ENCODE measurements around the gene ETNK2.

ETNK2 gene

DNA sequence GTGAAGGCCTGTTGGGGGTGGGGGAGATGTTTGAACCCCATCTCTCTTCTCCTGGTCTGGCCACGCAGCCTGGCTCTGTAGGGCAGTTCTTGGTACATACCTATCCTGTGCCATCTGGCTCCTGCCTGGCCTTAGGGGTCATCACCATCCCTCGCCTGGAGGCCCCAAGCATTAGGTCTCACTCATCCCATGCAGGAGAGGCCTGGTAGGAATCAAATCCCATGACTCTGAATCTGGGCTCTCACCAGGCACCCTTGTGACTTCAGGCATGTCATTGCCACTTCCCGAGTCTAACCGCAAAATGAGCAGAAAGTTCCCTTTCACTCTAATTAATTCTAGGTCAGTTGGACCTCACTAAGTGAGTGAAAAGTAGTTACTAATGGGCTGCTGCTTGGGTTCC lies 37.2 kb downstream of the ETNK2 start:
- Histone ChIP-seq H3K9me3 (replicated peaks; ENCODE audit: low read length) (no peaks in the 10 kb centered on the region), H3K36me3 (ENCODE audit: insufficient read depth, low read length) (peaks cover 10% of the 10 kb centered on the region), H3K27me3 (ENCODE audit: control insufficient read depth, insufficient read depth, low read length) (no peaks in the 10 kb centered on the region), H3K4me2 (ENCODE audit: low read length) (no peak overlapping the region), H3K4me1 (ENCODE audit: control insufficient read depth, insufficient read depth, low read length) (peaks cover 16% of the 10 kb centered on the region), H3K4me3 (ENCODE audit: low read length) (no peak overlapping the region), H3K9ac (ENCODE audit: low read depth, low read length) (no peak overlapping the region)

DNA sequence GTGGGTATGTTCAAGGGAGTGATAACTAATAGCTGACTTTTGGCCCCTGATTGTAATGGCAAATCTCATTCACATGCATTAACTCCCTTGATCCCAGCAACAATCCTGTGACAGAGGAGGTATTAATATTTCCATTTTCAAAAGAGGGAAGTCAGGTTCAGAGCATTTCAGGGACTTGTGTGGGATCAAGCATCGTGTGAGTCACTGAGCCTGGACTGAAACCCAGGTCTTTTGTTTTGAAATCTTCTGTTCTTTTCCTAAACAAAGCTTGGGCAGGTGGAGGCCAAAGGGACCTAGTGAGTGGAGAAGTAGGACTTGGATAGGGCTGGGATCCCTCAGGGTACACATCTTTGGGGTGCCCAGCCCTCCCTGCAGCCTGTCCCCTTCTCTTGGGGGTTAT lies 37.9 kb downstream of the ETNK2 start:
- Histone ChIP-seq H3K4me2 (ENCODE audit: low read length) (no peak overlapping the region), H3K9me3 (replicated peaks; ENCODE audit: low read length) (no peaks in the 10 kb centered on the region), H3K27me3 (ENCODE audit: control insufficient read depth, insufficient read depth, low read length) (no peaks in the 10 kb centered on the region), H3K9ac (ENCODE audit: low read depth, low read length) (no peak overlapping the region), H3K36me3 (ENCODE audit: insufficient read depth, low read length) (peaks cover 10% of the 10 kb centered on the region), H3K4me1 (ENCODE audit: control insufficient read depth, insufficient read depth, low read length) (peaks cover 16% of the 10 kb centered on the region), H3K4me3 (ENCODE audit: low read length) (no peak overlapping the region)

DNA sequence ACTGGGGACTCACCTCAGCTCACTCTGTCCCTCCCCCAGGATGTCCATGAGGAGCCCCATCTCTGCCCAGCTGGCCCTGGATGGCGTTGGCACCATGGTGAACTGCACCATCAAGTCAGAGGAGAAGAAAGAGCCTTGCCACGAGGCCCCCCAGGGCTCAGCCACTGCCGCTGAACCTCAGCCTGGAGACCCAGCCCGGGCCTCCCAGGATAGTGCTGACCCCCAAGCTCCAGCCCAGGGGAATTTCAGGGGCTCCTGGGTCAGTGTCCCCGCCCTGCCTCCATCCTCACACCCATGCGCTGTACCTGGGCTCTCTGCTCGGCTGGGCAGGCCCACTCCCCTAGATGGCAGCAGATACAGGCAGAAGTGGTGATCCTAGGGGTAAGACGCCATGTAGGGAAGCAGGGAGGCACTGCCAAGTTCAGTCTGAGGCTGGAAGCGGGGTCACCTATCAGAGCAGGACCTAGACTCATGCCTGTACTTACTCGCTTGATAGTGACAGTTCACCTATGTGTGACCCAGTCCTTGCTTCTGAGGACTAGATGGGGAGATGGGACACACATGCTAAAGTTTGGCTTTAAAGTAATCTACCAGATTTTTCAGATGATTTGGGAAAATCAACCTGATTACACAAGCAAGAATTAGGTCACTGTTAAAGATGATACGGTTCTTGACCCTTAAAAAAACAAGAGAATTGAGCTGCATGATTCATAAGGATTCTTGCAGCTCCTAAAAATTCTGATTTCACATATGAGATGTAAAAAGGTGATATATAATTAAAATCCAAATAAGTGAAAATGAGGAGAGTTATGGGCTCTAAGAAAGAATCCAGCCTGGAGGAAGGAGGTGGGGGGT lies 38.7 kb downstream of the ETNK2 start:
- H3K9ac ChIP-seq (ENCODE audit: low read depth, low read length) = no peak overlapping the region
- no peak overlapping the region for H3K4me3 ChIP-seq (ENCODE audit: low read length)
- H3K4me1 ChIP-seq (ENCODE audit: control insufficient read depth, insufficient read depth, low read length) = peaks cover 16% of the 10 kb centered on the region
- peaks cover 10% of the 10 kb centered on the region for H3K36me3 ChIP-seq (ENCODE audit: insufficient read depth, low read length)
- no peaks in the 10 kb centered on the region for H3K9me3 ChIP-seq (replicated peaks; ENCODE audit: low read length)
- H3K27me3 ChIP-seq (ENCODE audit: control insufficient read depth, insufficient read depth, low read length) = no peaks in the 10 kb centered on the region
- H3K4me2 ChIP-seq (ENCODE audit: low read length) = no peak overlapping the region

DNA sequence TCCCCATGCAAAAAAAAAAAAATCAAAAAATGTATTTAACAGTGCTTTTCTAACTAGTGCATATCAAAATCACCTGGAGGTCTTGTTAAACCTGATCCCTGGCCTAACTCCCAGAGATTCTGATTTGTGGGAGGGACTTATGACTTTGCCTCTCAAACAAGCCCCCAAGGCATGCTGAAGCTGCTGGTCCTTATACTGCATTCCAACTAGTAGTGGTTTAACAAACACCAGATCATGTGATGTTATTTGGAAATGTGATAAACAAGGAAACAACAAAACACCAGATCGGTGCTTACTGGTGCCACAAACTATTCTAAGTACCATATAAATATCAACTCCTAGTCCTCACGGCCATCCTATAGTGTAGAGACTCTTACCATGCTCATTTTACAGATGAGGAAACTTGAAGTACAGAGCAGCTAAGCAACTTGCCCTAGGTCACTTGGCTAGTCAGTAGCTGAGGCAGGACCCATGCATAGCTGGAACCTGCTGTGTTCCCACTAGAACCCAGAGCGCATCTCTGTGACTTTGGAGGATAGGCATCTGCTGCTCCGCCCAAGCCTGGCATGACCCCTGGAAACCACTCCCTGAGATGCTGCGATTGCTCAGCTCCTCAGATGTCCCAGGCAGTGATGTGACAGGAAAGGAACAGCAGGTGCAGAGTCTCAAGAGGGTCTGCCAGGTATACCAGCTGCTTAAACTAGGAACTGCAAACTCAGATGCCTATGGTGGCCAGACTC lies 40.8 kb downstream of the ETNK2 start:
- H3K36me3 ChIP-seq (ENCODE audit: insufficient read depth, low read length) = no peaks in the 10 kb centered on the region
- no peaks in the 10 kb centered on the region for H3K27me3 ChIP-seq (ENCODE audit: control insufficient read depth, insufficient read depth, low read length)
- H3K4me3 ChIP-seq (ENCODE audit: low read length) = no peak overlapping the region
- no peak overlapping the region for H3K9ac ChIP-seq (ENCODE audit: low read depth, low read length)
- H3K9me3 ChIP-seq (replicated peaks; ENCODE audit: low read length) = no peaks in the 10 kb centered on the region
- H3K4me2 ChIP-seq (ENCODE audit: low read length) = no peak overlapping the region
- peaks cover 16% of the 10 kb centered on the region for H3K4me1 ChIP-seq (ENCODE audit: control insufficient read depth, insufficient read depth, low read length)

DNA sequence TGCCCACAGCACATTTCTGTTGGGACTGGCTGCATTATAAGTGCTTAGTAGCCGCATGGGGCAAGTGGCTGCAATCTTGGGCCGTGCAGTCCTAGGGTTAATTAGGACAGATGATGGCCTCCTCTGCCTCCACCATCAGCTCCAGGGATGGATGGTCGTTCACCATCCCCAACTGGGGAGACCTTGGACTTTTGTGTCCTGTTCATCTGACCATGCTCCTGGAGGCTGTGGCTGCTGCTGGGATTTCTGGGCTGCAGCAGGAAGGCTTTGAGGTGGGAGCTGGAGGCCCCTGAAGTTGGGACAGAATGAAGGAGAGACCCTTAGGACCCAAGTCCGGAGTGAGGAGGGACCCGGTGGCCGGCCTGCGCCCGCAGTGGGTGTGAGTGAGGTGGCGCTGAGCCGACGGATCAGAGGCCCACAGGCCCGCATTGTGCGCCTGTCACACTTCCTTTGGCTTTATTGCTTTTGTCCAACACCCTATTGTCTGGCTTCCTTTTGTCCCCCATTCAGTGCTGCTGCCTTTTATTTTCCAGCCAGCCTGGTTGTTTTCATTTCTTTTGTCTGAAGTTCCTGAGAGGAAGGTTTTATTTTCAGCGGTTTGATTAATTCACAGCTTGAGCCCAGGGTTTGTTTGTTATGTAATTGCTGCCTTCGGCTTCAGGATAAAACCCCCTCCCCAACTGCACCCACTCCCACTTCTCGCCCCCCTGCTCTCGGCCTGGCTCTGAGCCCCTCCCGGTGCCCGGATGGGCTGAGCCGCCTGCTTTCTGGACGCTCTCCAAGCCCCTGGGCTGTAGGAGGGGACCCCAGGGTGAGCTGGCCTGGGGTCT lies 43.3 kb downstream of the ETNK2 start:
- no peak overlapping the region for H3K4me2 ChIP-seq (ENCODE audit: low read length)
- no peaks in the 10 kb centered on the region for H3K9me3 ChIP-seq (replicated peaks; ENCODE audit: low read length)
- H3K27me3 ChIP-seq (ENCODE audit: control insufficient read depth, insufficient read depth, low read length) = no peaks in the 10 kb centered on the region
- H3K9ac ChIP-seq (ENCODE audit: low read depth, low read length) = no peak overlapping the region
- H3K4me1 ChIP-seq (ENCODE audit: control insufficient read depth, insufficient read depth, low read length) = peaks cover 24% of the 10 kb centered on the region
- no peak overlapping the region for H3K4me3 ChIP-seq (ENCODE audit: low read length)
- H3K36me3 ChIP-seq (ENCODE audit: insufficient read depth, low read length) = no peaks in the 10 kb centered on the region

DNA sequence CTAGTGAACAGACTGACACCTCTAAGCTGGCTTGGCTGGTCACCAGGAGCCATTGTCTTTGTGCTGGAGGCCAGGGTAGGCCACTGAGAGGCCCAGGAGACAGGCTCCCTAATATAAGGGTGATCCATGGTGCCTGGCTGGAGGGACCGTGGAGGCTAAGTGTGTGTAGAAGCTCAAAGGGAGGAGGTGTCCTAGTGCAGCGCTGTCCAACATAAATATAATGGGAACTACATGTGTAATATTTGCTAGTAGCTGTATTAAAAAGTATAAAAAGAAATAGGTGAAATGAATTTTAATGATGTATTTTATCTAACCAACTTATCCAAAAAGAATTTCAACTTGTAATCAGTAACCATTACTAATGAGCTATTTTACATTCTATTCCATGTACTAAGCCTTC lies 44.0 kb downstream of the ETNK2 start:
- Histone ChIP-seq H3K27me3 (ENCODE audit: control insufficient read depth, insufficient read depth, low read length) (no peaks in the 10 kb centered on the region), H3K9me3 (replicated peaks; ENCODE audit: low read length) (no peaks in the 10 kb centered on the region), H3K4me1 (ENCODE audit: control insufficient read depth, insufficient read depth, low read length) (peaks cover 24% of the 10 kb centered on the region), H3K36me3 (ENCODE audit: insufficient read depth, low read length) (no peaks in the 10 kb centered on the region), H3K9ac (ENCODE audit: low read depth, low read length) (no peak overlapping the region), H3K4me2 (ENCODE audit: low read length) (no peak overlapping the region), H3K4me3 (ENCODE audit: low read length) (no peak overlapping the region)

DNA sequence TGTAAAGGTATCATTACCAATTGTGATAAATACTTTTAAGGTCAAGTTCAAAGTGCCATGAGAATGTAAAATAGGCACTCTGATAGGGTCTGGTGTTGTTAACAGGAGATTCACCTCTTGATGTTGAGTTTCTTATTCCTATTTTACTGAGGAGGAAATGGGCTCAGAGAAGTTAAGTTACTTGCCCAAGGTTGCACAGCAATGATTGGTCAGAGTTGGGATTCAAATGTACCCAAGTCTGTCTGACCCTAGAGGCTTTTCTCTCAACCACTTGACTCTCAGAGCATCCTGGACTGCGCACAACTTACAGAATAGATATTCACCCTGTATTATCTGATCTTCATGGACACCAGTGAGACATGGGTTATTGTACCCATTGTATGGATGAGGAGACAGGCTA lies 45.0 kb downstream of the ETNK2 start:
- no peak overlapping the region for H3K4me3 ChIP-seq (ENCODE audit: low read length)

DNA sequence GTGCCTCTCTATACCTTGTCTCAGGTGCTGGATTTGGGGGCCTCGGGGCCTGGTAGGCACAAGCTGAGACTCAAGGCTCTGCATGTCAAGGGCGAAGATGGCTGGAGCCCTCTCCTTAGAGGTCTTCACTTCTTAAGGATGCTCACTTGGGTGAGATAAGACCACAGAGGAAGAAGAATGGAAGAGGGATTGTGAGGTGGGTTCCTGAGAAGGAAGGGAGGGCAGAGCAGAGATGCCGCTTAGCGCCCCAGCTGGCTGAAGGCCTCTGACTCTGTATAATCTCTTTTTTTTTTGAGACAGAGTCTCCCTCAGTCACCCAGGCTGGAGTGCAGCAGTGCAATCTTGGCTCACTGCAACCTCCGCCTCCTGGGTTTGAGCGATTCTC lies 46.7 kb downstream of the ETNK2 start:
- Histone ChIP-seq H3K4me2 (ENCODE audit: low read length) (no peak overlapping the region), H3K27me3 (ENCODE audit: control insufficient read depth, insufficient read depth, low read length) (no peaks in the 10 kb centered on the region), H3K9me3 (replicated peaks; ENCODE audit: low read length) (no peaks in the 10 kb centered on the region), H3K9ac (ENCODE audit: low read depth, low read length) (no peak overlapping the region), H3K36me3 (ENCODE audit: insufficient read depth, low read length) (no peaks in the 10 kb centered on the region), H3K4me1 (ENCODE audit: control insufficient read depth, insufficient read depth, low read length) (peaks cover 31% of the 10 kb centered on the region), H3K4me3 (ENCODE audit: low read length) (no peak overlapping the region)

More for the DNA sequence above, 45.0 kb downstream of the ETNK2 start:
- H3K4me2 ChIP-seq (ENCODE audit: low read length) = no peak overlapping the region
- no peak overlapping the region for H3K9ac ChIP-seq (ENCODE audit: low read depth, low read length)
- no peaks in the 10 kb centered on the region for H3K27me3 ChIP-seq (ENCODE audit: control insufficient read depth, insufficient read depth, low read length)
- H3K4me1 ChIP-seq (ENCODE audit: control insufficient read depth, insufficient read depth, low read length) = peaks cover 31% of the 10 kb centered on the region
- no peaks in the 10 kb centered on the region for H3K36me3 ChIP-seq (ENCODE audit: insufficient read depth, low read length)
- H3K9me3 ChIP-seq (replicated peaks; ENCODE audit: low read length) = no peaks in the 10 kb centered on the region

DNA sequence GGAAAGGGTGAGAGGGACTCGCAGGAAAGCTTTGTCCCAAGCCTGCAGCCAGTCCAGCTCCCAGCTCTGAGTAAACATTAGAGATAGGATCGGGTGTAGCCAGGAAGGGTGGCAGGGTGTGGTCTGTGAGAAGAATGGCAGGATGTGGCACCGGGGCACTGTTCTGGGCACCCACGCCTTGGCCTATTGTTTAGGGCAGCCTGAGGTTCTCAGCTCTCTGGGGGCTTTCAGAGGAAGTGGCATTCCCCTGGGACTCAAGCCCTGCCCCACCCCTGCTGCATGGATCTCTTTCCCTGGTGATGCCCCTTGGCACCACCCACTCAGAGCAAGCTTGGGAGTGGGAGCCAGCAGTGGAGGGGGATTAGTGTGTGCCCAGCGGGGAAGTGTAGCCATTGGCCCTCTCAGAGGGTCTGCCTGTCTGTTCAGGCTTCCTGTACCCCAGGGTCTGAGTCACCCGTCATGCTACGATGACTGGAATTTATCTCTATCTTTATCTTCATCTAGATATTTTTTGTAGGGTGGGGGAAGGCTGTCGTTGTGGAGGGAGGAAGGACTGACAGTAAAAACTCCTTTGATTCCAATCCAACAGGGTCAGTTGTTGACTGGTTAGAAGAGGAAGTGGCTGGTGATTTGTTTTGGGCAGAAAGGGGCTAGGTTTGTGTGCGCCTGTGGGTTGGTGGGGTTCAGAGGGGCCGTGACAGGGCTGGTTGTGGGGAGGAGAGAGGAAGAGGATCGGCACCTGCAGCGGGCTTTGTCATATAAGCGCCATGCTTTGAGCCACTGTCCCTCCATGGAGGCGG lies 47.3 kb downstream of the ETNK2 start:
- no peak overlapping the region for H3K9ac ChIP-seq (ENCODE audit: low read depth, low read length)
- peaks cover 31% of the 10 kb centered on the region for H3K4me1 ChIP-seq (ENCODE audit: control insufficient read depth, insufficient read depth, low read length)
- H3K27me3 ChIP-seq (ENCODE audit: control insufficient read depth, insufficient read depth, low read length) = no peaks in the 10 kb centered on the region
- no peaks in the 10 kb centered on the region for H3K36me3 ChIP-seq (ENCODE audit: insufficient read depth, low read length)
- peak overlapping the region; percentile 60 for H3K4me2 ChIP-seq (ENCODE audit: low read length)
- H3K4me3 ChIP-seq (ENCODE audit: low read length) = peak overlapping the region; percentile 36
- H3K9me3 ChIP-seq (replicated peaks; ENCODE audit: low read length) = no peaks in the 10 kb centered on the region

DNA sequence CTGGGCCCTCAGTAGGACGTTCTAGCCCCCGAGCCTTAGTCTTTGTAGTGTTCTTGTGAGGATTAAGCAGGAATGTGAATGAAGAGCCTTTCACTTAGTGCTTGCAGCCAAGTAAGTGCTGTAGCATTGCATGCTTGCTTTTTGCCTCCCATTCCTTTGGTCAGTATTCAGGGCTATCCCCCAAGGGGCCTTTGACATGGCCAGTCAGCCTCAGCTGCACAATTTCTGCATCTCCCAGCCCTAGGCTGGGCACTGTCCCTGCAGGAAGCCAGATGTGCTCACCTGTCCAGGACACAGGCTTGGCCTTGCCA lies 48.5 kb downstream of the ETNK2 start:
- Histone ChIP-seq H3K36me3 (ENCODE audit: insufficient read depth, low read length) (no peaks in the 10 kb centered on the region), H3K4me3 (ENCODE audit: low read length) (no peak overlapping the region), H3K27me3 (ENCODE audit: control insufficient read depth, insufficient read depth, low read length) (no peaks in the 10 kb centered on the region), H3K9ac (ENCODE audit: low read depth, low read length) (no peak overlapping the region), H3K9me3 (replicated peaks; ENCODE audit: low read length) (no peaks in the 10 kb centered on the region), H3K4me2 (ENCODE audit: low read length) (peak overlapping the region; percentile 60), H3K4me1 (ENCODE audit: control insufficient read depth, insufficient read depth, low read length) (peaks cover 31% of the 10 kb centered on the region)
